HG03460 (cell line): Measurements from ENCODE around the gene COTL1.

Experiments
- ATAC-seq: cut with Tn5 transposase; IDR thresholded peaks from one replicate; pipeline ENCODE4 v1.9.1; 2021; ENCODE audit not compliant: unreplicated experiment

The COTL1 gene

DNA sequence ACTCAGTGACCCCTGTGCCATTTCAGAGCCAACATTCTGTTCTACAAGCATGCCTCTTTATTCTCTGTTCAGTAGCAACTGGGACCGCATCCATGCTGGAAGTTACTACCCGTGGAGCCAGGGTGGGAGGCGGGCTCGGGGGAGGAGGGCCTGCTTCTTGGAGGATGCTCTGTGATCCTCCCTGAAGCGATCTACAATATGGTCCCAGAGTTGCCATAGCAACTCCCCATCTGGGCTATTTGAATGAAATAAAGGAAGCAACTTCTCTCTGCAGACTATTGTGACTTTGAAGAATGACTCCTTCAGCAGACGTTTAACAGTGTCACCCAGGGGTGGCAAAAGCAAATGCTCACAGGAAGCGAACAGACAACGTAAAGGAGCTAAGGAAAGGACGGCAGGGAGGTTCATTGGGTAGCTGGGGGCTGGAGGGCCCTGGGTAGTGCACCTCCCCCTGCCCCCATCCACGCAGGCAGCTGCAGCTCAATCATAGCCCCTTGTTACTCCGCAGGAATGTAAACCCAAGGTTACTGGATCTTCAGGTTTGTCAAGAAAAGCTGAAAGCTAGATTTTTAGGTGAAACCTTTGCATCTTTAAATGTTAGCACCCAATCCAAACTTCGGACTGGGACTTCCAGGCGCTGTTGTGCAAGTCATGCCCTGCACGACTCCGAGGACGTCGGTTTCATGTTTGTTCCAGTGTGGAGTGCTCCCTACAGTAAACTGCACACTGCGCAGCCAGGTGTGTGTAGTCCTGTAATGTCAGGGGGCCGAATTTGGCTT lies 62.3 kb downstream of the COTL1 start:
- no peak for ATAC-seq

DNA sequence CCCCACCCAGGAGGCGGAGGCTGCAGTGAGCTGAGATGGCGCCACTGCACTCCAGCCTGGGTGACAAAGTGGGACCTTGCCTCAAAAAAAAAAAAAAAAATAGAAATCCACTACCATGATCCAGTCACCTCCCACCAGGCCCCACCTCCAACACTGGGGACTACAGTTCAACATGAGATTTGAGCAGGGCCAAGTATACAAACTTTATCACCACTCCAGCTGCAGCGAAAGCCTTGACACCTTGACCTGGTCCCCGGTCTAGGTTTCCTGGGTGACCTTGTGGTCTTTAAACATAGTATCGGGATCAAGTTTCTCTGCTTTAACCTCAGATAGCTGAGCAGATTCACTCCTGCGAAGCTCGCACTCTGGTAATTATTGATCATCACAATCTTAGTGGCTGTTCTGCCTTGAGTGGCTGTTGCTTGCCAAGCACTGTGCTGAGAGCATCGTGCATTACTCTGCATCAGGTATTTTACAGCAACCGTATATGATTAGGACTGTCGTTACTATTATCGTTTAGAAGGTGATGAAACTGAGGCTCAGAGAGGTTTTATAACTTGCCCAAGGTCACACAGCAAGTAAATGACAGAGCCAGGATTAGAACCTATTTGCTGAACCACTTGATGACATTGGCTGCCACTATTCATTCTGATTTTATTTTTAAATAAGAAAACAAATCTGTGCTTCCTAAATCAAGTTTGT lies 63.1 kb downstream of the COTL1 start:
- ATAC-seq: no peak

DNA sequence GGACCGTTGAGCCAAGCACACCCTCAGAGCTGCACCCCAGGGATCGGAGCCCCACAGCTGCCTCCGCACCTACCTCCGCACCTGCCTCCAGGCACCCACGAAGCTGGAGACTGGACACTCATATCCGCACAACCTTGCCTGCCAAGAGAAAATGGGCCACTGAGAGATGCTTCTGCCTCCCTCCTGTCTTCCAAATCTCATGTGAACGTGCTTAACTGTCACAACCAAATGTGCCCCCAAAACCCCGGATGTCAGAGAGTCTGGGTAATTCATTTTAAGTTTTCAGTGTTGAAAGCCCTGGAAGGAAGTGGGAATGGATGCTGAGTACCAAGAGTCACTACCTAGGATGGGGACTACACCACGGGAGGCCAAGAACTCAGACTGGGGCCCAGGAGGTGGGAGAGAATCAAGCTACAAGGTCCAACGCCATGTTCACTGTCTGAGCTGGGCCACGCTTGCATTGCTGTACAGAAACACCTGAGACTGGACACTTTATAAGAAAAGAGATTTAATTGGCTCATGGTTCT lies 63.9 kb downstream of the COTL1 start:
- no peak for ATAC-seq

DNA sequence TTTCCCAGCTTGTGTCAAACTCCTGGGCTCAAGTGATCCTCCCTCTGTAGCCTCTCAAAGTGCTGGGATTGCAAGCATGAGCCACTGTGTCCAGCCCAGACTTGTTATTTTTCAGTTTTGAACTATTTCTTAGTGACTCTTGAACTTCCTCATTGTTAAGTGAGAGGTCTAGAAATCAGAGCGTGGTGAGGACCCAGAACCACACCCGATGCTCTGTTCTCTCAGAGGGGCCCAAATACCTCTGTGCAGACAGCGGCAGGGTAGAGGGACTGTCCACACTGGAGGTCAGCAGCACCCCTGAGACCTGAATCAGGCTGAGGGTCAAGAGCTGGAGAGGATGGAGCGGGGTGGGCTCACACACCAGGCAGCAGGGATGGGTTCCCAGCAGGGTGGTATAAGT lies 65.7 kb downstream of the COTL1 start:
- ATAC-seq: no peak

DNA sequence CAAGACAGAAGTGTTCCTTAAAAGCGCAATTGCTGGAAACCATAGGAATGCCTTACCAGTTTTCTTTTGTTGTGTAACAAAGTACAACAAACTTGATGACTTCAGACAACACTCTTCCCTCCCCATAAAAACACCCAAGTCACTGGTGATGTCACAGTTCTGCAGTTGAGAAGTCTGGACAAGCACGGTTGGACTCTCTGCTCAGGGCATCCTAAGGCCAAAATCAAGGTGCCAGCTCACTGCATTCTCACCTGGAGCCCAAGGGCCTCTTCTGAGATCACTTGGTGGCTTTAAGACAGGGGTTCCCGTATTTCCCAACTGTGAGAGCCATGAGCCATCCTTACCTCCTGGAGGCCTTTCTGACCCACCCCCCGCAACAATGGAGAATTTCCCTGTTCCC lies 67.8 kb downstream of the COTL1 start:
- ATAC-seq: no peak

DNA sequence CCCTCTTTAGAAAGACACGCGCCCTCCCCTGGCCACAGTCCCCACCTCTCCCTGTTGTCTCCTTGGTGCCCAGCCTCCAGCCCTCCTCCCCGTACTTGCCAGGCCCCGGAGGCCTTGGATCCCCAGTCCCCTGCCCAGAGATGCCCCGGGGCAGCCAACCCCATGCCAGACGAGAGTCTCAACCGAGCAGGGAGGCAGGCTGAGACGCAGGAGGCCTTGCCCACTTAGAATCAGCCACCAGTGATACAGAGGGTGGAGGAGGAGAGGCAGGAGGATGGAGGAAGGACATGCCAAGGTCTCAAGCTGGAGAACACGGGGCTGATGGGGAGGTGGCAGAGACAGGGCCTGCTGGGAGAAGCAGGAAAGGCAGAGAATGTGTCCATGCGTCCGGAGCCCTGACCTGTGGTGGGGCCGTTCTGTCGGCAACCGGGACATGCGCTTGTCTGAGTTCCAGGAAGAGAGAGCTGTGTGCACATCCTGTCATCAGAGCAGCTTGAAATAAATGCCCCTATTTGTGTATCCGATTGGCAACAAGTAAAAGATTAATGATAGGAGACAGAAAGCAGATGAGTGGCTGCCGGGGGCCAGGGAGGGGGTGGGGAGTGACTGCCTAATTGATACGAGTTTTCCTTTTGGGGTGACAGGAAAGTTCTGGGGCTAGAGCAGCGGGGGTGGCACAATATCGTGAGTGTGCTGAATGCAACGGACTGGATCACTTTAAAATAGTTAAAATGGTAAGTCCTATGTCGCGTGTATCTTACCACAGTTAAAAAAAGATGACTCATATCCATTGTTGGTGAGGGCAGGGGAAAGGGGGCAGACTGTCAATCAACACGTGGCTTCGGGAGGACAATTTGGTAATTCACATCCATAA lies 68.7 kb downstream of the COTL1 start:
- ATAC-seq: no peak

DNA sequence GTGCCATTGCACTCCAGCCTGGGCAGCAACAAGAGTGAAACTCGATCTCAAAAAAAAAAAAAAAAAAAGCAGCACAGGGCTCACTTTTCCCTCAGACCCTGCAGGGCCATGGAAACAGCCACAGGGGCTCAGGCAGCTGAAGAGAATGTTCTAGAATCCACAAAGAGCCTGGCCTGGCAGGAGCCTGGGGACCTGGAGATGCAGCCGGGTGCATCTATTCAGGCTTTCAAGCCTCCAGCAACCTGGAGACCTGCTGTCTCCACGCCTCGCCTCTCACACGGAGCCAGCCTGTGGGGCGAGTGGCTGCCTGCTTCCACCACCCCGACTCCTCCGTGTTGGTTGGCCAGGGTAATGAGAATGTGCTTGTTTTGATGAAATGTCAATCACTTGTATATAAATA lies 69.4 kb downstream of the COTL1 start:
- ATAC-seq: no peak

DNA sequence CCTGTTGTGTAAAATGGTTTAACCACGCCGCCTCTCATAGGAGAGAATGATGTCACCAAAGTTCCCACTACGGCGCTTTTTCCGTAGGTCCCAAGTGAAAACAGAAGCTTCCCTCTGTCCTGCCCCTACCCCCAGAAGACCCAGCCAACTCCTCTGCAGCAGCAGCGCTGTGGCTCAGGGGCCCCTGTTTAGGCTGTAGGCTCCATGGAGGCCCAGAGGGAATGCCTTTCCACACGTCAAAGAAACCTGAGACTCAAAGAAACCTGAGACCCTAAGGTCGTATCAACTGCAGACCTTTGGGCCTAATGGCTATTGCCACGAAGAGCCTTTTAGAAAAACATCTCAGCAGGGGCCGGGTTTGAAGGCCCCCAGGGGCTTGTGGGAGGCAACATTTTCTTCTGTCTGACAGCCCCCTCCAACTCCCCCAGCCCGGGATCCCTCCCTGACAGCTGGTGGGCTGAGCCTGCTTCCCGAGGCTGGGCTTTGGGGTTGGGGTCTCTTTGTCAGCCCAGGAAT lies 70.3 kb downstream of the COTL1 start:
- ATAC-seq: no peak

DNA sequence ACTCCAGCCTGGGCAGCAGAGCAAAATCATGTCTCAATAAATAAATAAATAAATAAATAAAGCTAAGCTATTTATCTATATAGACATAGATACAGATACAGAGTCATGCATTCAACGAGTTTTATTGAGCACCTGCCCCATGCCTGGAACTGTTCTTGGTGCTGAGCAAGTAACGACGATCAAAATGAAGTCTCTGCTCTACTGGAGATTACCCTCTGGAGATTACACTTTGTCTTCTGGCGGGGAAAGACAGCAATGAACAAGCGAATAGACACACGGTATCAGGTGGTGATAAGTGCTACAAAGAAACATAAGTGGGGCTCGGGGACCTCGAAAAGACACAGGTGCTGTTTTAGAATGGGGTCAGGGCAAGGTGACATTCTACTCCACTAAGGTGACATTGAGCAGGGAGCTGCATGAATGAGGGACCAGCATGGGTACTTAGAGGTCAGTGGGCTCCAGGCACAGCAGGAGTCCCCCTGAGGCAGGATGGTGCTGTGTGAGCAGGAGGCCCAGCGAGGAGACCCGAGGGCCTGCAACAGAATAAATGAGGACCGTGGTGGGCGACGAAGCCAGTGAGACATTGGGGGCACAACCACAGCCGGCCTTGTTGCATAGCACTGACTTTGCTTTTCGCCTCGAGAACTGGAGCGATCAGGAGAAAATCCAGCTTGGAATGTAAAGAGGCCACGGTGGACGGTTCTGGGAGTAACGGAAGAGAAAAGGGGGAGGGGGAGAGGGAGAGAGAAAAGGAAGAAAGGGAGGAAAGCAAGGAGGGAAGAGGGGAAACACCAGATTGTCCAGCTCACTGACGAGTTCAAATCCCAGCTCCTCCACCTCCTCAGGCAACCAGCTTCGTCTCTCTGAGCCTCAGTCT lies 71.0 kb downstream of the COTL1 start:
- ATAC-seq: no peak

DNA sequence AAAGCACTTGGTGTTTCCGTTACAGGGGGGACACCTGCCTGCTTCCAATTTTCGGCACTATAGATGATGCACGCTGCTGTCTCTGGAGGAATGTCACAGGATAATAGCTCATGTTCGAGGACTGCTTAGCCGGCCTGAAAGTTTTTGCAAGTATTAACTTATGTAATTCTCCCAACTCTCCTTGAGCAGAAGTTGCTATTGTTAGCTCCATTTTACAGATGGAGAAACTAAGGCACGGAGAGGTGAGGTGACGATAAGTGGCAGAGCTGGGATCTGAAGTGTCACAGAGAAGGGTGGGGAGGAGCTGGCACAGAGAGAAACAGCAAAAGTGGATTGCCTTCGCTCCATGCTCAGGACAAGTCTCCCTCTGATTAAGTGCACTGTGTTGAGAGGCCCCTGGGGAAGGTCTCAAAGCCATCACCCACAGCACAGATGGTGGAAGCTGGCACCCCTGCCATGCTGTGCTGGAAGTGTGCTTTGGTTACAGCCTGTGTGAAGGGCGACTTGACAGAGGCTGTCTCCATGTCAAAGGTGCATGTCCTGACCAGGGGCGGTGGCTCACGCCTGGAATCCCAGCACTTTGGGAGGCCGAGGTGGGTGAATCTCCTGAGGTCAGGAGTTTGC lies 72.7 kb downstream of the COTL1 start:
- no peak for ATAC-seq

DNA sequence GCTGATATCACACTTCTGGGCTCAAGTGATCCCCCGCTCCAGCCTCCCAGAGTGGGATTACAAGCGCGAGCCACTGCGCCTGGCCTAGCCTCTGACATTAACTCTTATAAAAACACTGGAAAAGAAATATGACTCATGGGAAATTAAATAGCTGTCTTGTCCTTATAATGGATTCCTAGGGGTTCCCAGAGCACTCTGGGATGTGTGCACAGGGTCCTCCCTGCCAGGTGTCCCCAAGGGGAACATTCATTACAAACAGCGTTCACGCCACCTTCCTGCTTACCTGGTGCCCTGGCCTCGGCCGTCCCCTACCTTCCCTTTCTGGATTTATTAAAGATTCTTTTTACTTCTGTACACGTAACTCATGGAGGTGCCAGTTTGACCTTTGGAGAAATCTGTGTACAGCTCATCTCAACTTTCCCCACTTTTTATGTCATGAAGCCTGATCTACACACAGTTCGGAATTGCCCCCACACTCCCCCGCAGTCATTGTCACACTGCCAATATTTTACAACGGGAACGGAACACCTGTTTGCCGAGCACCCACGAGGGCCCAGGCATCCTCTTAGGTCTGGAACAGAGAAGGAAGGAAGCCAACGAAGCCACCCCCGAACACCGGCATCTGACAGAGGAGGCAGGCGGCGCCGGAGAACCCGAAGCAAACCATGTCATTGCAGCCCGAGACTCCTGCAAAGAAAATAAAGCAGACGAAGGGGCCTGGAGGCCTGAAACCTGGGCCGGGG lies 73.7 kb downstream of the COTL1 start:
- ATAC-seq: no peak

DNA sequence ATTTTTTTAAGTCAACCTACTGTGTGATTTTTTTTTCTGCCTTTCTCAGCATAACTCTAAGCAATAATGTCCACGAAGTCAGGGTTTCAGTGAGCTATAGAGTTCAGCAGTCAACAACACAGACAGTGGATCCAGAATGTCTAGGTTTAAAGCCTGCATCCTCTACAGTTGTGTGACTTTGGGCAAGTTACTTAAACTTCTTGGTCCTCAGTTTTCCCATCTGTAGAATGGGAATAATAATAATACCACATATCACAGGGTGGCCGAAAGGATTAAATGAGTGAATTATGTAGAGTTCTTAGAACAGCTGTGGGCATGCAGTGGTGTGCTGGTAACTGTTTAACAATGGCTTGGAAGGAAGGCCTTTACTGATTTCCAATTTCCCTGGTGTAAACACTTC lies 74.6 kb downstream of the COTL1 start:
- no peak for ATAC-seq

DNA sequence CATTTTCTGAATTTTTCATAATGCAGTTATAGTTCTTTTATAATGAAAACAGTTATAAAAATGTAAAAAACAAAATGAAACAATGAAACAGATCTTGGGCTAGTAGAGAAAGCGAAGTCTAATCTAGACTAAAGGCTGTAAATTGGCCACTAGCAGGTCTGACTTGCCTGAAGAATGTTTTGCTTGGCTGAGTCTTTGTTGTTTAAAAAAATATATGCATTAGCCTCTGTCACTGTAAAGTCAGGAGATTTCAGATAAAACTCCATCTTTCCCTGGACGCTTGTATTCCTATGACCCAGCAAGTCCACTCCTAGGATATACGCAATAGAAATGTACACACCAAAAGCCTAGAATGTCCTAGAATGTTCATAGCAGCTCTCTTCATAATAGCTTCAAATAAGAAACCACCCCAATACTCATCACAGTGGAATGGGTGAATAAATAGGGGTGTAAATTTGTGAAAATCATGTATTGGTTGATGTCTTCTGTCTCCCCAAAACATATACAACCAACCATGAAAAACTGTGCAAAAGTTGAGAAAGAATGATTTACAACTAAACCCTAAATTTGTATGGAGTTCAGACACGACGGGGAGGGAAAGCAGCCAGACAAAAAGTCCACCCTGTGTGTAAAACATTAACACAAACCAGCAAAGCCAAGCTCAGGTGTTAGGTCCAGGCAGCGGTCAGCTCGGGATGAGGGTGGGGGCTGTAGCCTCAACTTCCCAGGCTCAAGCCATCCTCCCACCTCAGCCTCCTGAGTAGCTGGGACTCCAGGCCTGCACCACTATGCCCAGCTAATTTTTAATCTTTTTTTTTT lies 75.7 kb downstream of the COTL1 start:
- no peak for ATAC-seq

DNA sequence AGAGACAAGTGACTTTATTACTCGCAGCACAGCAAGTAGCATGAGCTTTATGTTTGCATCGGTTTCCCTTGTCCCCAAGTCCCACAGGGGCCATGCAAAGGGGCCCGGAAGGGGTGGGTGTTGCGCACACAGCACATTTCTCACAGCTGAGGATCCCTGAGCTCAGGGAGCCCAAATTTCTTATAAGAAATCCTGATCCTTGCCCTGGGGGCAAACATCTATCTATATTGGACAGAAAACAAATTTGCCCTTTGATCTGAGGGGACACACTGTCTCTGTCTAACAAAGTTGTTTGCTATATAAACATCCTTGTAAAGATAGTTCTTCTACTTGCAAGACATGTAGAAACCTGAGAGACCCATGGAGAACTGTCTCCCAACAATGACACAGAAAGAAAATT lies 77.7 kb downstream of the COTL1 start:
- ATAC-seq: no peak

DNA sequence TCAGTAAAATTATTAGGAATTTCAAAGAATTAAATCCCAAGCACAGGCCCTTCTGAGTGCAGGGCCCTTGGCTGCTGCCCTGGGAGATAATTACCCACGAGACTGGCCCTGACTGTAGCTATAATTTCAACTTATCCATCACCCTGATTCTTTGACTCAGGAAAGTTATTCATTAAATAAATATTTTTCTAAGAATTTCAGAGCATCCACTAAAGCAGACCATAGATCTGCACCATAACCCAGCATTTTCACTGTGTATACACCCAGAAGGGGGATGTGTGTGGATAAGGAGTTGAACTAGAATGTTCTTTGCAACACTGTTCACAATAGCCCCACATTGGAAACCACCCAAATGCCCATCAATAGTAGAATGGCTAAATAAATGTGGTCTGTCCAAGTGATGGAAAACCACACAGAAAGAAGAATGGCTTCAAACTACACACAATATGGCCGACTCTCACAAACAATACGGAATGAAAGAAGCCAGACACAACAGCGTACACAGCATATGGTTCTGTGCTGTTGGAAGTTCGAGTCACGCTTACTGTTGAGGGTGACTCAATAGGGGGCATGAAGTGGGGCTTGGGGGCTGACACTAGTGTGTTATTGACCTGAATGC lies 79.5 kb downstream of the COTL1 start:
- no peak for ATAC-seq

DNA sequence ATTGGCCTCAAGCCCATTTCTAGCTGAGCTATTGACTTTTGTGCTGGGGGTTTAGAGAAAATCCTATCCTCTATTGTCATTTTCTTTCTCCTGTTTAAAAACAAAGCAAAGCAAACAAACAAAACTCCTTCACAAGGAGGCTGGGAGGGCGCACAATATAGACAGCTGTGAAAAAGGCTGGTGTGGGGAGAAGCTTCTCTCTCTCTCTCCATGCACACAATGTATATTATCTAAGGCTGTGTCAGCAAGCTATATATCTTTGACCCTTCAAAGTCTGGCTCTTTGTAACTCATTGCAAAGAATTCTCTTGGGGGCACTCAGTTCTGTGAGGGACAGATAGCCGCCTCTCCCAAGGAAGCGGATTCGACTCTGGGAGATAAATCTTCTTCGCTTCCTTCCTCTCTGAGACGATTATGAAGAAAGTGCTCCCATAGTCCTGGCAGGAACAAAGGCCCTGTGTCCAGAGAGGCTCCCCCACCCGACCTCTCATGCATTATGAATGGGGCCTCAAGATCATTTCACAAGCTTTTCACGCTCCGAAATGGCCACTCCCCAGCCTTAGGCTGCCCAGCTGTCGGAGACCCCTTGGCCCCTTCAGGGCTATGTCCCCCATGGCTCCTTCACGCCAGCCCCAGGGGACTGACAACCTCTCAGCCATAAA lies 80.3 kb downstream of the COTL1 start:
- no peak for ATAC-seq

DNA sequence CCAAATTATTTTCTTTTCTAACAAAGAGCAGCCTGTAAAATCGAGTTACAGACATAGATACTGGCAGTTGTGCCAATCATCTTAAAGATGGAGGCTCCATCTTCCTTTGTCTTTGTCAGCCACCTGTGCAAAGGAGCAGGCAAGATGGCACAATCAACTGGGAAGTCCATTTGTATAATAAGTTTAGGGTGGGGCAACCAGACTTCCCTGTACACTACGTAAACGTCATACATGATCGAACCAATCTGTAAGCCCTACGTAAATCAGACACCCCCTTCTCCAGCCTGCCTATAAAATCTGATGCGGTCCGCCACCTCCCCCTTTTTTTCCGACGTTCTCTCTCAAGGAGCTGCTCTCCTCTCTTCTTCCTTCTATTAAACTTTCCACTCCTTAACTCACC lies 82.0 kb downstream of the COTL1 start:
- ATAC-seq: no peak
